Stimulated activated CD4-positive, alpha-beta T cell treated with anti-CD3 and anti-CD28 coated beads, TNF-alpha, amount 100 ng/mL, for 24 hours (primary cell): ENCODE measurements around the gene ZSCAN22.

Experiments
- DNase-seq, 3 experiments: peaks; one replicate each; pipeline ENCODE4 v3.0.0-alpha.2; 2020; ENCODE audit warnings: low read depth in 3 of 3

The ZSCAN22 gene

DNA sequence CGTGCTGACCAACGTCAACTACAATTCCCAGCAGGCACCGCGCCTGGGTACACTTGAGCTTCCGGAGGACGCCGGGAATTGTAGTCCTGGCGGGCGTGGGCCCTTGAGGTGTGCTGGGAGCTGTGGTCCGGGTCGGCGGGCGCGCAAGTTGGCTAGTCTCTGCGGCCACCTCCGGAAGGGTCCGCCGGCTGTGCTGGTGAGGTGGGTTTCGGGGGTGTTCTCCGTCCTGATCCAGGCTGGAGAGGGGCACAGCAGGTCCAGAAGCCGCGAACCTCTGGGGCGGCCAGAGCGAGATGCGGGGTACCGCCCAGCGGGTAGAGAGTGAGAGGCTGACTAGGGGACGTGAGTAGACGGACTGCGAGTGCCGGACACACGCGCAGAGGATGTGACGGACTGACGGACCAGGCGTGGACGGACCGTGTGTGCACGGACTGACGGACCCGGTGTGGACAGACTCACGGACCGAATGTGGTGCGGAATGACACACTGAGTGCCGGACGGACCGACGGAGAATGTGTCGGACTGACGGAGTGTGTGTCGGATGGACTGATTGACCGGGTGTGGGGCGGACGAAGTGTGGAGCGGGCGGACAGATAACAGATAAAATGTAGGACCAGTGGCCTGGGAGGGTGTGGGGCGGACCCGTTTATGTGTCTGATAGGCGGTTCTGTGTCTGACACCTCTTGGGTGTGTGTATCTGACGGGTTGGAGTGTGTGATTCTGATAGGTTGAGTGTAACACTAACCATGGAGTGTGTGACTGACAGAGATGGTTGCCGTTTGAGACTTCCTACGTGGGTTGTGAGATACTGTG lies at the start of gene ZSCAN22:
ZSCAN22 (plus strand) TSS at position 81 of the 813 bp plus-strand sequence. CDS start 7,809 bp downstream, outside the sequence.
- DNase-seq: peak; percentile 81 to 92 (median 85)

GRCh38 chr19:58277197-58277596 lies 49.6 kb upstream of the ZSCAN22 start:
- no peak for DNase-seq

DNA sequence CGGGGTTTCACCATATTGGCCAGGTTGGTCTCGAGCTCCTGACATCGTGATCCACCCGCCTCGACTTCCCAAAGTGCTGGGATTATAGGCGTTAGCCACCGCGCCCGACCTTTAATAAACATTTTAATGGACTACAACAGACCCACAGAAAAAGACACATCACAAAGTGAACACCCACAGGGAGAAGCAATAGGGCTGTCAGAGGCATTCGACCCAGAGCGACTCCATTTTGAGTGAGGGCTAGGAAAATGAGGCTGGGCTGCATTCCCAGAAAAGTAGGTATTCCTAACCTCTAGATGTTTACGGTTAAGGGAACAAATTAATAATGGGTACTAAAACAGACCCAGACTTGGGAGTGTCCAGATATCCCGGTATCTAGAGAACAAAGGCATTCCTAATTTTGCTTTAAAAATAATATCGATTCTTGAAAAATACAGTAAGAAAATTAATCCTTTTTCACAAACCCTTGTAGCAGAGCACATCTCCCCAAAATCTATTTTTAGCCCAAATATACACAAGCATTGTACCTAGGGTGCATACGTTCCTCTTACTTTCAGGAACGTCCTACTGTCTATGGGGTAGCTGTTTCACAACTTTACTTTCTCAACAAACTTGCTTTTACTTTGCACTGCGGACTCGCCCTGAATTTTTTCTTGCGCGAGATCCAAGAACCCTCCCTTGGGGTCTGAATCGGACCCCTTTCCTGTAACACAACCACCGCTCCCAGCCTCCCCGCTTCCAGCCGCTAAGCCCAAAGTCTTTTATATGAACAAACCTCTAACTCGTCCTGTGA lies 48.9 kb upstream of the ZSCAN22 start:
- DNase-seq: no peak

DNA sequence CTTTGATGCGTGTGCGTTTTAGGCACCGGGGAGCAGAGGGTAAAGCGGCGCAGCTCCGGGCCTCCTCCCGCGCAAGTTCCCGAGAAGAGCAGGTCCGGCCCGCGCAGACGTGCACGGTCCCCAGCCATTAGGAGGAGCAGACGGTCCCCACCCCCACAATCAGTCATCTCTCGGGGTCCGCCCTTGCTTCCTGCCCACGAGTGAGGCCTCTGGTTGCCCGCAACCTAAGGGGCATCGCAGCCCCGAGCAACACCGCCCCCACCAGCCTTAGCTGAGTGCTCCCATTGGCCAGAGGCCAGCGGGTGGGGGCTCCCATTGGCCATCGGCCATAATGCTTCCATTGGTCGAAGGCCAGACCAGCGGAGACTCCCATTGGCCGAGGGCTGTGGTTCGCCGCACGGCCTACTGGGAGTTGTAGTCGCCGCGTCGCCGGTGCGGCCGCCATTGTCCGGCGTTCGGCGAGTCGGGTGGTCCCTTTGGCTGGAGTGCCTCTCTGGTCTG lies 48.2 kb upstream of the ZSCAN22 start, which contains the start of gene ZNF8:
ZNF8 (plus strand) TSS at position 415 of the 501 bp plus-strand sequence. CDS start 127 bp downstream, outside the sequence.
- DNase-seq: peak; percentile 94 to 98 (median 96)

- DNase-seq: peak; percentile 12 to 42 (median 14)
Measured at GRCh38 chr19:58279042-58279924, 47.5 kb upstream of the ZSCAN22 start.

GRCh38 chr19:58279925-58280316 lies 46.9 kb upstream of the ZSCAN22 start:
- no peak for DNase-seq

DNA sequence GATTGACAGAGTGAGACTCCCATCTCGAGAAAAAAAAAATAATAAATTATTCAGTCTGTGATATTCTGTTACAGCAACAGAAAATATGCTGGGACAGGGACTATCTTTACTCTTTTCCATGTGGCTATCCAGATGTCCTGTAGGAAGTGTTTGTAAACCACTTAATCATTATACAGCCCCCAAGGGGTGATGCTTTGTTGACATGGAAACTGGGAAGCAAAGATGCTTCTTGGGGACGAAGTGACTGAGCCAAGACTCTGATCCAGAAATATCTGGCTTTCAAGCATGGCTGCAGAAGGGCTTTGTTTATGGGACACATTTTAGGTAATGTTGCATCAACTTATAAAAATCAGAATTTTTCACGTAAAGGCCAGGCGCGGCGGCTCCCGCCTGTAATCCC lies 42.6 kb upstream of the ZSCAN22 start:
- DNase-seq: no peak

GRCh38 chr19:58291943-58292342 lies 34.9 kb upstream of the ZSCAN22 start:
- DNase-seq: no peak

DNA sequence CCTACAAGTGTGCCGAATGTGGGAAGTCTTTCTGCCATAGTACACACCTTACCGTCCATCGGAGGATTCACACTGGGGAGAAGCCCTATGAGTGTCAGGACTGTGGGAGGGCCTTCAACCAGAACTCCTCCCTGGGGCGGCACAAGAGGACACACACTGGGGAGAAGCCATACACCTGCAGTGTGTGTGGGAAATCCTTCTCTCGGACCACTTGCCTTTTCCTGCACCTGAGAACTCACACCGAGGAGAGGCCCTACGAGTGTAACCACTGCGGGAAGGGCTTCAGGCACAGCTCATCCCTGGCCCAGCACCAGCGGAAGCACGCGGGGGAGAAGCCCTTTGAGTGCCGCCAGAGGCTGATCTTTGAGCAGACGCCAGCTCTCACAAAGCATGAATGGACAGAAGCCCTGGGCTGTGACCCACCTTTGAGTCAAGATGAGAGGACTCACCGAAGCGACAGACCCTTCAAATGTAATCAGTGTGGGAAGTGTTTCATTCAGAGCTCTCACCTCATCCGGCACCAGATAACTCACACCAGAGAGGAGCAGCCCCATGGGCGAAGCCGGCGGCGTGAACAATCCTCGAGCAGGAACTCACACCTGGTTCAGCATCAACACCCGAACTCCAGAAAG lies 31.9 kb upstream of the ZSCAN22 start:
- no peak for DNase-seq

DNA sequence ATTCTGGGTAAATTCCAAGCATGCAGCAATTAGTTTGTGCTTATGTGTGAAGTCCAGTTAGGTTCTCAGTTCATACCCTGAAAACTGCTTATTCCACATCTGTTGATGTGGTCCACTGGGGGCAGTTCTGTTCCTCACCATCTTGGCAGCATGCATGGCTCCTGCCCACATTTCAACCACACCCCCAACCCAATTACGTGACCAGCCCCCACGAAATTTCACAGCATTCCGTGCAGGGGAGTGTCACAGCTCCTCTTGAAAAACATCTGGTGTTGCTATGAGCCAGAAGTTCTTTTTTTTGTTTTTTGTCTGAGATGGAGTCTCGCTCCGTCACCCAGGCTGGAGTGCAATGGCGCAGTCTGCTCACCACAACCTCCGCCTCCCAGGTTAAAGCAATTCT lies 30.7 kb upstream of the ZSCAN22 start:
- DNase-seq: no peak

GRCh38 chr19:58300620-58301019 lies 26.2 kb upstream of the ZSCAN22 start:
- no peak for DNase-seq

DNA sequence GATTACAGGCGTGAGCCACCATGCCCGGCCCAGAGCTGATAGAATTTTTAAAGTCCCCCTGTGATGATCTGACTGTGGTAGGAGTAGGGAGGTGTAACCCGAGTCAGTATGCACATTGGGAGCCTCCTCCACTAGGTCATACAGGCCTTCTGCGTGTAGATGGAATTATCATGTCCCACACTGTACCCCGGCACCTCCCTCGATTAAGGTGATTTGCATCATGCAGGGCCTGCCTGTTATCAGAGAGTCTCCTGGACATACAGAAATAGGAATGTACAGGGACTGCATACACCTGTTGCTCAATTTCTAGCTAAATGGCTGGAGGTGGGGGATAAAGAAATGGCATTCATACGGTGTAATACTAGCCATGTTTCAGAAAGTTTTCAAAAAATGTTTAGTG lies 22.5 kb upstream of the ZSCAN22 start:
- DNase-seq: no peak

GRCh38 chr19:58304748-58305064 lies 22.1 kb upstream of the ZSCAN22 start:
- DNase-seq: no peak

DNA sequence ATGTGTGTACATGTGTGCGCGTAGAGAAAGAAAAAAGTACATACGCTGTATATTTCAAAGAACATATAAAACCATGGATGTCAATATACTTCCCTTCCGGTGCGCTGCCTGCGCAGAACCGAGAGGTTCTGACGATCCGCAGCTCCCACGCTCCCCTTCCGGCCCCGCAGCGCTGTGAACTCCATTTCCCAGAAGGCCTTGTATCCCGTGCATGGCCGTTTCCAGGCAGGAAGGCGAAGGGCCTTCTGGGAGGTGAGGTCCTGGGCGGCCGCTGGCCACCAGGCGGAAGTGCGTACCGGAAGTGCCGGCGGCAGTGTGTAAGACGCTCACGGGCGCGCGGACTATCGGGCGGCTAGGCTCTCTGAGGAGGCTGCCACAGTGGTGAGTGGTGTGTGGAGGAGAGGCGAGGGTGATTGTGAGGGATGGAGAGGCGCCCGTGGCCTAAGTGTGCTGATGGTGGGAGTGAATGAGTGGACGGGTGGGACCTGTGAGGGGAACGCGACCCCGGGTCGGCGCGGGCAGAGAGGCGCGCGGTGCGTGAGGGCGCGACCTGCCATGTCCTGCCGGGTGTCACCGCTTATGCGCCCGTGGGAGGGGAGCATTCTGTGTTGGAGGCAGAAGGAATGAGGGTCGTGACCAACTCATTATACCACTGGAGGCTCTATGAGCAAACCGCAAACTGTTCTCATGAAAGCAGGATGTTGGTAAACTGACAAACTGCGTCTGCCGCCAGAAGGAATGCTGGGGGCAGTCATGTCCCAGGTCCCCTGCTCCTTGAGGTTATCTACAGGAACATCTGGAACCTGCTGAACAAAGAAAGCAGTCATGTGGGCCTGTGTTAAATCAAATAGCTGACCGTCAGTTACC lies 21.5 kb upstream of the ZSCAN22 start, which contains the start of gene ERVK3-1:
ERVK3-1 (plus strand) TSS at position 313 of the 867 bp plus-strand sequence. CDS start 6,792 bp downstream, outside the sequence.
- DNase-seq: peak; percentile 88 to 94 (median 91)

DNA sequence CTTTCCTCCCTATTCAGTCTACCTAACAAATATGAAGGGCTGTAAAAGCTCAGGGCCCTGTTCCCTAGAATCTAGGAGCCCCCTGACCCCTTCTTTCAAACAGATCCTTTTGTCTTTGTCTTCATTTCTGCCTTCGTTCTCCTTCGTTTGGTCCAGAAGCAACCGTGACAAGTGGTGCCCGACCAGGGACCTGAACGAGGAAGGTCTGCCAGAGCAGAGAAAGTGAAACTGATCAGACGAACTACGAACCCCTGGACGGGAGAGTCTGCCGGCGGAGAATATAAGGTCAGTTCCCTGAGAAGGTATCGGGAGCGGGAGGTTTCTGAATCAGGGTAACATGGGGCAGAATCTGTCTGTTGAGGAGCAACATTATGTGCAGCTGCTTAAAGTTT lies 20.9 kb upstream of the ZSCAN22 start:
- DNase-seq: no peak

DNA sequence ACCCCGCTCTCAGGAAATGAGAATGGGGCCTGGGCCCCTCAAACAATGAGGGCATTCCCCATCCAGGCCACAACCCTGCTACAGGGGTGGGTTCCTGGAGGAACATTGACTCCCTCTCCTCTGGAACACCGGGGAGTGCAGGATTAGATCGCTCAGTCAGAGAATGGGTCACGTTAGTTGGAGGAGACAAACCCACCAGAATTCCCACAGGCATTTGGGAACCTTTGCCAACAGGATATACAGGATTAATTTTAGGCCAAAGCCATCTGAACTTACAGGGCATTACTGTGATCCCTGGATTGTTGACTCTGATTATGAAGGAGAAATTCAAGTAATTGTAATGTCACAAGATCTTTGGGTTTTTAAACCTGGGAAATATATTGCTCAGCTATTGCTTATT lies 19.1 kb upstream of the ZSCAN22 start:
- no peak for DNase-seq

- DNase-seq: peak in 1 of 3 experiments; percentile 16
Measured at GRCh38 chr19:58310685-58311084, 16.1 kb upstream of the ZSCAN22 start.

GRCh38 chr19:58311345-58311865 lies 15.4 kb upstream of the ZSCAN22 start:
- no peak for DNase-seq

DNA sequence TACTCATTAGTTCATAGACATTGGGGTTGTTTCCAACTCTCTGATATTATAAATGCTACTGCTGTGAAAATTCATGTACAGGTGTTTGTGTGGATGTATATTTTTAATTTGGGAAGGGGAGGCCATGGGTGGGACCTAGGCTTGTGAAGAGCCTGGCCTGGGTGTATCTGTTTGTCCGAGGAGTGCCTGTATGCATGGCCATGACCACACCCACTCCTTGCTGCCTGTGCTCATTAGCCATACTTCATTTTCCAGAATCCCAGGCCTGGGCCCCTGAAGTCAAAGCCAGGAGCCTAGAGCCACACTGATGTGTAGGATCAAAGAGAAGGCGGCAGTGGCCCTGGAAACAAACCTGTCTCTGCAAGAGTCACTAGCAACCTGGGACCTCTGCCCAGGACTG lies 11.2 kb upstream of the ZSCAN22 start:
- no peak for DNase-seq
